Psoas muscle (tissue), 8 donors: Measurements from ENCODE around the gene THEMIS. TPM values are rescaled to one million over a fixed set of nuclear protein-coding genes. Genes with fewer than 3 reads are reported as not detected.

Experiments
- ATAC-seq, 4 donors: fragments of 200-7000 bp; cut with Tn5 transposase; one replicate each; pipeline ENCODE4 v1.9.1; 2020; ENCODE audit warnings: moderate library complexity in 3 of 4, mild to moderate bottlenecking in 2 of 4
- DNase-seq, 2 donors: peaks; one replicate each; pipeline ENCODE4 v3.0.0-alpha.2; 2020
- H3K27ac ChIP-seq: fragments of 200-600 bp; one replicate; pipeline ENCODE4 v1.8.0; 2022
- H3K27me3 ChIP-seq, 3 donors: fragments of 200-600 bp in 1 of 3; one replicate each; pipeline versions ENCODE4 v1.6.1 to v1.8.0; 2013 to 2022; ENCODE audit warnings: low read length in 2 of 3, mild to moderate bottlenecking in 2 of 3, moderate library complexity in 1 of 3; ENCODE audit not compliant: insufficient read depth in 3 of 3
- H3K36me3 ChIP-seq, 2 donors: fragments of 200-600 bp in 1 of 2; one replicate each; pipeline versions ENCODE4 v1.6.1 to v1.8.0; 2013 to 2022; ENCODE audit warnings: low read depth in 1 of 2, mild to moderate bottlenecking in 1 of 2, moderate library complexity in 1 of 2; ENCODE audit not compliant: insufficient read depth in 1 of 2
- H3K4me1 ChIP-seq: fragments of 200-600 bp; one replicate; pipeline ENCODE4 v1.8.0; 2022
- H3K4me3 ChIP-seq: fragments of 200-600 bp; one replicate; pipeline ENCODE4 v1.8.0; 2022; ENCODE audit warnings: mild to moderate bottlenecking
- H3K9me3 ChIP-seq: fragments of 200-600 bp; one replicate; pipeline ENCODE4 v1.8.0; 2022
- CTCF ChIP-seq: fragments of 200-600 bp; IDR thresholded peaks from one replicate; pipeline ENCODE4 v1.8.0; 2022; ENCODE audit warnings: antibody characterized with exemption
- whole genome bisulfite sequencing, 3 donors: extraction: QIAGEN DNeasy Blood & Tissue Kit; methylation state at CpG; one replicate each; pipeline versions ENCODE4 v1.1.6 to v1.1.7; 2013; 5-methylcytosine and 5-hydroxymethylcytosine counted together
- intact Hi-C, 2 donors: fragments of 100-400 bp; cut with DNase I; formaldehyde crosslinking; loops; one replicate each; pipeline versions ENCODE4 v1.11.0 to v1.14.2; 2022
- polyA plus RNA-seq, 3 donors: library from polyadenylated mRNA; stranded (reverse); fragments of 200-250 nt; gene quantifications; one replicate each; pipeline ENCODE4 v1.2.3, GENCODE V29; 2013
- total RNA-seq, 4 donors: library from RNA; stranded (reverse); fragmentation: NEBNext Ultra II Directional in 2 of 4; extraction: Animal tissue kit (Norgen Biotek cat#: 25700) in 2 of 4; gene quantifications; one replicate each; pipeline versions ENCODE4 v1.2.1 to v1.2.4, GENCODE V29; 2021 to 2023
- donor health status: healthy with polysubstance abuse.
- donor health status: DM: no; HTN: no; CAD: no; lungs with moderate emphysema.
- donor health status: Bipolar disorder and iron deficiency.
- donor health status: healthy.
- donor health status: DM: yes; HTN: yes; CAD: no.
- donor health status: DM: no; HTN: no; CAD: no.
- donor health status: DM: no; HTN: no; CAD: no.
- donor health status: DM: yes; HTN: yes; CAD: no.

Gene THEMIS
- total and polyA plus RNA-seq, 7 donors: 0.04 to 0.61 (median 0.17) TPM; not detected in 3

- intact Hi-C loops: no loop called here
- no peak for TF ChIP-seq CTCF
- H3K27me3 ChIP-seq: no peaks in the 10 kb centered on the region
- no peaks in the 10 kb centered on the region for H3K4me1 ChIP-seq
- H3K27ac ChIP-seq: no peak overlapping the region
- ATAC-seq (no peak), DNase-seq (no peak)
- no peaks in the 10 kb centered on the region for H3K36me3 ChIP-seq
- no peaks in the 10 kb centered on the region for H3K9me3 ChIP-seq
- H3K4me3 ChIP-seq: no peak overlapping the region
Measured at GRCh38 chr6:127866766-127867165, 34.1 kb downstream of the THEMIS start.

GRCh38 chr6:127865108-127865507, 35.8 kb downstream of the THEMIS start:
- Histone ChIP-seq H3K9me3 (no peaks in the 10 kb centered on the region), H3K27ac (no peak overlapping the region), H3K36me3 (no peaks in the 10 kb centered on the region), H3K4me3 (no peak overlapping the region), H3K4me1 (no peaks in the 10 kb centered on the region), H3K27me3 (no peaks in the 10 kb centered on the region)
- DNase-seq (no peak), ATAC-seq (no peak)
- intact Hi-C loops: no loop called here
- TF ChIP-seq CTCF: no peak

GRCh38 chr6:127864701-127865100, 36.2 kb downstream of the THEMIS start:
- no peaks in the 10 kb centered on the region for H3K36me3 ChIP-seq
- ATAC-seq: no peak
- no peak for DNase-seq
- WGBS, 3 donors: 79 to 82% (median 79%) methylated on average over 2 of the region's 2 CpGs
- intact Hi-C loops: no loop called here
- no peak overlapping the region for H3K4me3 ChIP-seq
- no peak for TF ChIP-seq CTCF
- H3K9me3 ChIP-seq: no peaks in the 10 kb centered on the region
- H3K27me3 ChIP-seq: no peaks in the 10 kb centered on the region
- H3K27ac ChIP-seq: no peak overlapping the region
- H3K4me1 ChIP-seq: no peaks in the 10 kb centered on the region

- intact Hi-C loops: no loop called here
- H3K27me3 ChIP-seq: no peaks in the 10 kb centered on the region
- DNase-seq: no peak
- no peaks in the 10 kb centered on the region for H3K4me1 ChIP-seq
- no peak overlapping the region for H3K27ac ChIP-seq
- 92 to 97% (median 93%) methylated on average over 2 of the region's 2 CpGs for WGBS, 3 donors
- no peaks in the 10 kb centered on the region for H3K36me3 ChIP-seq
- no peak for TF ChIP-seq CTCF
- H3K9me3 ChIP-seq: no peaks in the 10 kb centered on the region
- H3K4me3 ChIP-seq: no peak overlapping the region
- no peak for ATAC-seq
Measured at GRCh38 chr6:127860723-127861122, 40.1 kb downstream of the THEMIS start.

GRCh38 chr6:127859956-127860355, 40.9 kb downstream of the THEMIS start:
- H3K9me3 ChIP-seq: no peaks in the 10 kb centered on the region
- WGBS, 3 donors: 78 to 92% (median 80%) methylated on average over 2 of the region's 2 CpGs
- TF ChIP-seq CTCF: no peak
- H3K4me1 ChIP-seq: no peaks in the 10 kb centered on the region
- DNase-seq (no peak), ATAC-seq (no peak)
- H3K36me3 ChIP-seq: no peaks in the 10 kb centered on the region
- H3K27me3 ChIP-seq: no peaks in the 10 kb centered on the region
- H3K4me3 ChIP-seq: no peak overlapping the region
- intact Hi-C loops: loop anchor here in 1 of 2 donors (10.0 kb wide), 1 partner anchor 875 kb away; no protein-coding TSS in a partner anchor
- H3K27ac ChIP-seq: no peak overlapping the region
